Measurements from ENCODE around the gene SLC49A3.
"Not testable (repeated sequence)": the region's sequence is repeated elsewhere in the genome, so short reads cannot be mapped to it uniquely, and the experiment has no call there.

Gene SLC49A3

GRCh38 chr4:721261-722168 lies 32.6 kb upstream of the SLC49A3 start:
- no peak for DNase-seq

DNA sequence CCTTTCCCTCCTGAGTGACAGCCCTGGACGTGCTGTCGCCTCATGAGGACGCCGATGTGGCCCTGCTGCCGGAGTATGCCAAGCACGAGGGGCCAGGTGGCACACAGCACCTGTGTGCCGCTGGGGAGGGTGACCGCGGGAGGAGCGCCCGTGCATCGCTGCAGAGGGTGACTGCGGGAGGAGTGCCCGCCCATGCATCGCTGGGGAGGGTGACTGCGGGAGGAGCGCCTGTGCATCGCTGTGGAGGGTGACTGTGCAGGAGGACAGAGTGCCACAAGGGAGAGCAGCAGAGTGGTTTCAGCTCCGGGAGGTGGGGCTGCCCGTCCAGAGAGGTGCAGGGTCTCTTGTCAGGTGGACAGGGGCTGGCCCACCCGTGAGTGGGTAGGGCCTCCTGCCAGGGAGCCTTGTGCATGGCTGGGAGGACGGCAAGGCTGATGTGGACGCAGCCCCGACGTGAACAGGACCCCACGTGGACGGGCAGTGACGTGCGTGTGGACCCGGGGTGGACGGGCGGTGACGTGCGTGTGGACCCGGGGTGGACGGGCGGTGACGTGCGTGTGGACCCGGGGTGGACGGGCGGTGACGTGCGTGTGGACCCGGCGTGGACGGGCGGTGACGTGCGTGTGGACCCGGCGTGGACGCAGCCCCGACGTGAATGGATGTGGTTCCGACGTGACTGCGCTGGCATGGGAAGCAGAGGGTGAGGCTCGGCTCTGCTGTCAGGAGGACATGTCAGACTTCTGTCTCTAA lies 31.3 kb upstream of the SLC49A3 start:
- no peak for DNase-seq

DNA sequence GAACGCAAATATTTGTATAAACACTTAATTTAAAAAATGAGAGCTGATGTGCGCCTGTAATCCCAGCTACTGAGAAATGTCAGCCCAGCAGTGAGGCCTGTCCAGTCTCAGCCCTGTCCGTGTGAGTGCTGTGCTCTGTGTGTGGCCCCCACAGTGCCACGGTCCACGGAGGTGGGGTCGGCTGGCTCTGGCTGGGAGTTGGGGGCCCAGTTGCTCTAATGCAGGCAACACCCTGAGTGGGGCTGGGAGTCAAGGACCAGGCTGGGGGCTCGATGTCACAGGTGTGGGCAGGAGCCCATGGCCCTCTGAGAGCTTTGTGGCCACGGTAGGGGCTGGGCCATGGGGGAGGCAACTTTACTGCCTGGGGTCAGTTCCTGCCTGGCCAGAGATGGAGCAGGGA lies 29.5 kb upstream of the SLC49A3 start:
- DNase-seq, result no peak

DNA sequence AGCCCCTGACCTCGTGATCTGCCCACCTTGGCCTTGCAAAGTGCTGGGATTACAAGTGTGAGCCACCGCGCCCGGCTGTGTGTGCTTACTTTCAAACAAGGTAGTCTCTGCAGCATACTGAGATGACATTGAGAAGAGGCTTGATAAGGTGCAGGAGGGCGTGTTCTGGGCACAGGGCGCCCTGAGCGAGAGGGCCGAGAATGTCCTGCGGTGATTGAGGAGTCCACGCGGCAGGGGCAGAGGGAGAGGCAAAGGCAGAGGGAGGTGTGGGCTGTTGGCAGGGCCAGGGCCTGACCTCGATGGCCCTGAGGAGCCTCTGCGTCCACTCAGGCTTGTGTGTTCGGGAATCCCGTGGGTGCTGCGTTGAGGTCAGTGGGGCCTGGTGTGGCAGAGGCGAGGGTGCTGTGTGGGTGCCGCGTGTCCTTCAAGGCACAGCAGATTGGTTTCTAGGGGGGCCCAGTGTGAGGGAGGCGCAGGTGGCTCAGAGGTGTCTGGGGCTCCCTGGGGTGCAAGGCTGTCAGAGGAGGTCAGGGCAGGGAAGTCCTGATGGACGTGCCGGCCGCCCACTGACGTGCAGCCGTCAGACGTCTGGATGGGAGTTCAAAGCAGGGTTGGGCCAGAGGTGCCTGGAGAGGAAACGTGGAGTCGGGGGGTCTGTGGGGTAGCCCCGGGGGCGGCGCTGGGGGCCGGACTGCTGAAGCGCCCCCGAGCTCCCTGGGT lies 28.8 kb upstream of the SLC49A3 start:
- no peak for DNase-seq

GRCh38 chr4:714087-714486 lies 25.1 kb upstream of the SLC49A3 start:
- DNase-seq, result no peak

DNA sequence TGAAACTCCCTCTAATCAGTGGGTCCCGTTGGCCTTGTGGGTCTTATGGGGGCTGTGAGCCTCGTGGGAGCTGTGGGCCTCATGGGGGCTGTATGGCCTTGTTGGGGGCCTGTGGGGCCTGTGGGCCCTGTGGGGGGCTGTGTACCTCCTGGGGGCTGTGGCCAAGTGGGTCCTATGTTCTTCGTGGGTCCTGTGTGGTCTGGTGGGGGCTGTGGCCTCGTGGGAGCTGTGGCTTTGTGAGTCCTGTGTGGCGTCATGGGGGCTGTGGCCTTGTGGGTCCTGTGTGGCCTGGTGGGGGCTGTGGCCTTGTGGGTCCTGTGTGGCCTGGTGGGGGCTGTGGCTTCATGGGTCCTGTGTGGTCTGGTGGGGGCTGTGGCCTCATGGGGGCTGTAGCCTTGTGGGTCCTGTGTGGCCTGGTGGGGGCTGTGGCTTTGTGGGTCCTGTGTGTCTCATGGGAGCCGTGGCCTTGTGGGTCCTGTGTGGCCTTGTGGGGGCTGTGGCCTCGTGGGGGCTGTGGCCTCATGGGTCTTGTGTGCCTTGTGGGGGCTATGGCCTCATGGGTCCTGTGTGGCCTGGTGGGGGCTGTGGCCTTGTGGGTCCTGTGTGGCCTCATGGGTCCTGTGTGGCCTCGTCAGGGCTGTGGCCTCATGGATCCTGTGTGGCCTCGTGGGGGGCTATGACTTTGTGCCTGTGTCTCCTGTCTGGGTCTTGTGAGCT lies 24.1 kb upstream of the SLC49A3 start:
- no peak for DNase-seq

- DNase-seq, result no peak
Measured at GRCh38 chr4:712093-712492, 23.1 kb upstream of the SLC49A3 start.

DNA sequence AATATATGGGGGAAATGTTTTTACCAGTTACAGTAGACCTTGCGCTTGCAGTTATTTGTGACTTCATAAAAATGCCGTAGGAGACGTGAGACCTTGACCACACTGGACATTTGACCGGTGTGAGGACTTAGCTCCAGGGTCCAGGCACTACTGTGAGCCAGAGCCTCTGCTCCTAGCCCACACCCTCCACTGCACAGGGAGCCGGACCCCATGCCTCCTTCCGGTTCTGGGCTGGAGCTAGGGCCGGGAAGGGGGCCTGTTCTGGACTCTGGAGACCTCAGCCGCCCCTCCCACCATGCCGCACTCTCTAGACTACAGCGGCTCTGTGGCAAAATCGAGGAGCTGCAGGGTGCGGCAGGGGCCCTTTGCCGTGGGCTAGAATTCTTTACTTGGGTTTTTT lies 22.0 kb upstream of the SLC49A3 start:
- no peak for DNase-seq

DNA sequence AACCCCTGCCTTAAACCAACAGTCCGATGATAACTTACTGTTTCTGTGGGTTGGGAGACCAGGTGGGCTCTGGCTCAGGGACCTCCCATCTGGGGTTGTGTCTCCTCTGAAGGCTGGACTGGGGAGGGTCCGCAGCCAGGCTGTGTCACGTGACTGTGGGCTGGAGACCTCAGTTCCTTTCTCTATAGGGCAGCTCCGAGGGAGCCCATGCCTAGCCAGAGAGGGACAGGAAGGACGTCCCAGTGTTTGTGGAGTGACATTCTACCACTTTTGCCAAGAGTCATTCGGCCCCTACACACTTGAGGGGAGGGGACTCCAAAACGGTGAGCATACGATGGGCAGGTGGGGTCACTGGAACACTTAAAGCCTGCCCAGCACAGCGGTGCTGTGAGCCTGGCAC lies 21.2 kb upstream of the SLC49A3 start:
- DNase-seq, result no peak

DNA sequence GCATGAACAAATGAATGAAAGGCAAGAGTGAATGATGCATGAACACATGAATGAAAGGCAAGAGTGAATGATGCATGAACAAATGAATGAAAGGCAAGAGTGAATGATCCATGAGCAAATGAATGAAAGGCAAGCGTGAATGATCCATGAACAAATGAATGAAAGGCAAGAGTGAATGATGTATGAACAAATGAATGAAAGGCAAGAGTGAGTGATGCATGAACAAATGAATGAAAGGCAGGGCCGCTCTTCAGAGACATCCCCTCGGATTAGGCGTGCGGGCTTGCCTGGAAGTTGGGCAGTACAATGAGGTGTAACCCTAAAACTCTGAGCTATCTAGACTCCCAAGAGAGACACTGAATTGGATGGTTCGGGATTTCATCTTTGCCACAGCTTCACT lies 20.4 kb upstream of the SLC49A3 start:
- no peak for DNase-seq

GRCh38 chr4:708631-708933 lies 19.6 kb upstream of the SLC49A3 start:
- DNase-seq, result no peak

DNA sequence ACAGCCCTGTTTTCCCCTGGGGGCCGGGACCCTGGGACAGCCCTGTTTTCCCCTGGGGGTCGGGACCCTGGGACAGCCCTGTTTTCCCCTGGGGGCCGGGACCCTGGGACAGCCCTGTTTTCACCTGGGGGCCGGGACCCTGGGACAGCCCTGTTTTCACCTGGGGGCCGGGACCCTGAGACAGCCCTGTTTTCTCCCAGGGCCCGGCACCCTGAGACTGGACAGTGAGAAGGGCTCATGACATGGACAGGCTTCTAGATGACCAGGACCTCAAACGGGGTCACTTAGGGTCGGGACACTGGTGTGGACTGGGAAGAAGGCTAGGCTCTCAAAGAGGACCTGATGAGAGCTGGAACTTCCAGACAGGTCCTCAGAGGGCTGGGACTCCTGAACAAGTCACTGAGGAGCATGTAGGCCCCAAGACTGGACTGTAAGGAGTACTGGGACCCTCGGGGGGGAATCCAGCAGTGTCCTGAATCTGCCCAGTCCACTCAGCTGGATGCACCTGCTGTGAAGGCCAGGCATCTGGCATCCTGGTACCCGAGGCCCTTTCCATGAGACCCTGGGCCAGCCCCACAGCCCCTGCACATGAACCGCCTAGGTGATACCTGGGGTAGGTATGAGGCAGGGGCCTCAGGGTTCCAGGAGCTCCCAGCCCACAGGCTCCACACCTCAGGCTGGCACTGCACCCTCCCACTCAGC lies 19.1 kb upstream of the SLC49A3 start:
- no peak for DNase-seq

- DNase-seq, result no peak
Measured at GRCh38 chr4:706834-707598, 18.1 kb upstream of the SLC49A3 start.

DNA sequence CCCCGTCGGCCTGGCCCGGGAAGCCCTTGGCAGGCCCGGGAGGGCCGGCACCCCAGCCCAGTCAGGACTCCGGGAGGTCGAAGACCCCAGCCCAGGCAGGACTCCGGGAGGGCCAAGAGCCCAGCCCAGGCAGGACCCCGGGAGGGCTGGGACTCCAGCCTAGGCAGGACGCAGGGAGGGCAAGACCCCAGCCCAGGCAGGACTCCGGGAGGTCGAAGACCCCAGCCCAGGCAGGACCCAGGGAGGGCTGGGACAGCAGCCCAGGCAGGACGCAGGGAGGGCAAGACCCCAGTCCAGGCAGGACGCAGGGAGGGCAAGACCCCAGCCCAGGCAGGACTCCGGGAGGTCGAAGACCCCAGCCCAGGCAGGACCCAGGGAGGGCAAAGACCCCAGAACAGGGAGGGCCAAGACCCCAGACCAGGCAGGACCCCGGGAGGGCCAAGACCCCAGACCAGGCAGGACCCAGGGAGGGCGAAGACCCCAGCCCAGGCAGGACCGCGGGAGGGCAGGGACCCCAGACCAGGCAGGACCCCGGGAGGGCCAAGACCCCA lies 17.2 kb upstream of the SLC49A3 start:
- not testable (repeated sequence) for DNase-seq

DNA sequence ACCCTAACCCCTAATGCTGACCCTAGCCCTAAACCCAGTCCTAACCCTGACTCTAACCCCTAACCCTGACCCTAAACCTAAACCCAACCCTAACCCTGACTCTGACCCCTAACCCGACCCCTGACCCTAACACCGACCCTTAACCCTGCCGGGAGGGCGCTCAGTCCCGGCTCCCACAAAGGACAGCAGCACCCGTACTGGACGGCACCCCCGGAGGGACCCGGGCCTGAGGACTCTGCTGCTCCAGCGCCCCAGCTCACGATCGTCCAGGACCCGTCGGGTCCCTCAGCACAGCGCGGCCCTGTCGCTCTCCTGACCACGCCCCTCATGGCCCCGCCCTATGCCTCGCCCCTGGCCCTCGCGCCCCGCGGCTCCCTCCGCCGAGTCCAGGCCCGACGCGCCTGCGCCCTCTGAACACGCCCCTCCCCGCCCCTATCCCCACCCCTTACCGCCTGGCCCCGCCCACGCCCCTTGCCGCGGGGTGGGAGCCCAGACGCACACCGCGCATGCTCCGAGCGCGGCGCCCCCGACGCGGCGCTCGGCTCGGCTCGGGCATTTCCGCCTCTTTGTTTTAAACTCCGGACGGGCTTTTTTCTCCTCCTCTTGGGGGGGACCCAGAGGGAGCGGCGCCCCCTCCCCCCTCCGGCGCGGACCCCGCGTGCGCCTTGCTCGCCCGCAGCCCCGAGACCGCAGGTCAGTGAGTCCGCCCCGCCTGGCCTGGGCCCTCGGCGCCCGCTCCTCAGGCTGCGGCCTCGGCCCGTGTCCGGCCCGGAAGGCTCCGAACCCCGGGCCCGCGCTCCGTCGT lies 16.5 kb upstream of the SLC49A3 start, which contains the start of gene PCGF3:
TSS of gene PCGF3 (plus strand) at position 555 of the 805 bp plus-strand sequence. CDS start 27,849 bp downstream, outside the sequence.
- DNase-seq, result peak; percentile 95

- DNase-seq, result no peak
Measured at GRCh38 chr4:704971-705277, 16.0 kb upstream of the SLC49A3 start.

- no peak for DNase-seq
Measured at GRCh38 chr4:704198-704891, 15.4 kb upstream of the SLC49A3 start.

DNA sequence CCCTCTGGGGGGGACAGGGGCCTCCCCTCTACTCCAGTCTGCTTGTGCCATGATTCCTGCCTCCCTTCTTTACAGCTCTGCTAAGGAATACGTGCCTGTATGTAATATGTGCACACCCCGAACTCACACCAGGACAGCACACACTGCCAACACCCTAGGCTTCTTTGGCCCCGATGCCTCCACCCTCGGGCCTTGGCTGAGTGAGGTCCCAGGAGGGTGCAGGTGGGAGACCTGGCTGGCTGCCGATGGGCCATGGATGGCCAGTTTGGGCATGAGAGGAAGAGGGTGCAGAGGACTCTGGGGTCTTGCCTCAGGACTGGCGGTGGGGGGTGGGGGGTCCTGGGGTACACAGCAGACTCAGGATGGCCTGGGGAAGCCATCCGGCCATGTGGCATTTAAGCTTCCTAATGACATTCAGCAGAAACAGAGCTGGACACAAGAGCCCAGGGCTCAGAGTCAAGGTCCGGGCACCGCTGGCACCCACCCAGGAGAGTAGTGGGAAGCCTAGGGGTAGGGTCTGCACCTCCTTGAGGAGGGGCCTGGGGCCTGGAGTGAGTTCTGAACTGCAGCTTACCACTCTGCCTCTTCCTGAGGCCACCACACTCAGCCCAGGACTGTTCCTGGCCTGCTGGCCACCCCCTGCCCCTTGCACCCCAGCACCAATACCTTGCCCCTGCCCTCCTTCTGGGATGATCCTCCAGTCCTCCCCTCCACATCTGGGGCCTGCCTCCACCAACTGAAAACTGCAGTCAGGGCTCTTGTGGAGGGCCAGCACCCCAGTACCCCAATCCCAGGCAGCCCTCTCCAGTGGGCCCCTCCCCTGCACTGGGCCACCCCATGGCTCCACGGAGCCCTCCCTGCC lies 14.6 kb upstream of the SLC49A3 start:
- no peak for DNase-seq

DNA sequence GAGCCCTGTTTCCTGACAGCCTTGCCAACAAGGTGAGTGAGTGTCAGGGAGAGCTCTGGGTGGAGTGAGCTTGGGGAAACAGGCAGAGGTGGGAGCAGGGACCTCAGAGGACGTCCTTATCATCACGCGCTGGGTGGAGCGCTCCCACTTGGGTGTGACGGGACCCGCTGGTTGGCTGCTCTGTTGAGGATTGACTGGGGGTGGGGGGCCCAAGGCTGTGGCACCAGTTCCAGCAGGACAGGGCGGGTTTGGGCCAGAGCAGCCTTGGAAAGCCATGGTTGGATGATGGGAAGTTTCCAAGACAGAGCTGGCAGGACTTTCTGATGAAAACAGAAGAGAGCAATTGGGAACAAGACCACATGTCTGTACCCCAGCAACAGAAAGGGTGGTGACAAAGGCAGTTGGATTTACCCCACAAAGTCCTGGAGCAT lies 13.7 kb upstream of the SLC49A3 start:
- no peak for DNase-seq

Data from CD4-positive, alpha-beta T cell treated with Interferon gamma for 1 hour (primary cell).